Caco-2 (cell line): ENCODE measurements around the gene ASCL5. TPM values are rescaled to one million over a fixed set of nuclear protein-coding genes. Genes with fewer than 3 reads are reported as not detected.
A peak's percentile ranks its signal among the peaks of the same experiment; 100 is the strongest.

ENCODE experiments used
- BruUV-seq: library from RNA; stranded (reverse); fragments of 400-500 nt; replicated peaks from 2 replicates; lab custom pipeline; 2021; lab: Mats Ljungman, UMichigan
- CTCF ChIA-PET: fragments of 300-600 bp; sonication (Branson Sonifier 250); formaldehyde crosslinking; loops from one replicate; lab custom pipeline; 2022; ENCODE audit warnings: antibody characterized with exemption; lab: Charles Lee
- POLR2A ChIA-PET: fragments of 300-600 bp; sonication (Branson Sonifier 250); formaldehyde crosslinking; loops from one replicate; lab custom pipeline; 2022; ENCODE audit warnings: antibody characterized with exemption; lab: Charles Lee
- DNase-seq, 2 experiments: peaks; one replicate each; pipeline versions ENCODE4 v3.0.0 to v3.0.0-alpha.2; 2020 to 2022
- H3K27me3 ChIP-seq: replicated peaks from 2 replicates; pipeline ENCODE4 v1.6.0; 2011; ENCODE audit warnings: low read length; ENCODE audit not compliant: control insufficient read depth, insufficient read depth
- H3K36me3 ChIP-seq: 2 replicates; pipeline ENCODE4 v1.5.1; 2011; ENCODE audit warnings: low read length; ENCODE audit not compliant: control insufficient read depth, insufficient read depth
- H3K4me1 ChIP-seq: fragments of 250-450 bp; sonication (Bioruptor Pico); 2 replicates; pipeline ENCODE4 v1.5.1; 2020; ENCODE audit warnings: mild to moderate bottlenecking
- H3K4me3 ChIP-seq: 2 replicates; pipeline ENCODE4 v1.5.1; 2011; ENCODE audit warnings: low read depth, mild to moderate bottlenecking, control low read depth, low read length
- H3K9me3 ChIP-seq: fragments of 250-450 bp; sonication (Bioruptor Pico); 2 replicates; pipeline ENCODE4 v1.5.1; 2020; ENCODE audit warnings: mild to moderate bottlenecking, moderate library complexity
- H3K27ac Mint-ChIP-seq: one replicate; pipeline ENCODE4 v1.8.0; 2022; ENCODE audit warnings: mixed read lengths; ENCODE audit not compliant: unreplicated experiment
- H3K27me3 Mint-ChIP-seq: one replicate; pipeline ENCODE4 v1.8.0; 2022; ENCODE audit warnings: mixed read lengths; ENCODE audit not compliant: insufficient read depth, unreplicated experiment
- H3K36me3 Mint-ChIP-seq: one replicate; pipeline ENCODE4 v1.8.0; 2022; ENCODE audit warnings: mild to moderate bottlenecking, mixed read lengths; ENCODE audit not compliant: insufficient read depth, unreplicated experiment
- H3K4me1 Mint-ChIP-seq: one replicate; pipeline ENCODE4 v1.8.0; 2022; ENCODE audit warnings: low read depth, mixed read lengths; ENCODE audit not compliant: unreplicated experiment
- H3K4me3 Mint-ChIP-seq: one replicate; pipeline ENCODE4 v1.8.0; 2022; ENCODE audit warnings: mild to moderate bottlenecking, moderate library complexity, mixed read lengths; ENCODE audit not compliant: unreplicated experiment
- H3K9me3 Mint-ChIP-seq: one replicate; pipeline ENCODE4 v1.8.0; 2022; ENCODE audit warnings: mixed read lengths; ENCODE audit not compliant: unreplicated experiment
- CTCF ChIP-seq, 2 experiments: fragments of 200-600 bp in 1 of 2; IDR thresholded peaks; 1 replicate in 1 of 2; 2 replicates in 1 of 2; pipeline versions ENCODE4 v1.5.1 to v1.8.0; 2011 to 2022; ENCODE audit warnings: antibody characterized with exemption in 1 of 2, control low read depth in 1 of 2, inconsistent platforms in 1 of 2, low read depth in 1 of 2, low read length in 1 of 2, mild to moderate bottlenecking in 1 of 2, moderate library complexity in 1 of 2; ENCODE audit not compliant: insufficient read depth in 1 of 2, severe bottlenecking in 1 of 2, unreplicated experiment in 1 of 2
- intact Hi-C: fragments of 100-400 bp; cut with micrococcal nuclease; formaldehyde crosslinking; loops from one replicate; pipeline ENCODE4 v1.10.0; 2022; ENCODE audit not compliant: unreplicated experiment
- total RNA-seq: library from RNA; stranded (reverse); gene quantifications from 2 replicates; pipeline ENCODE4 v1.2.3, GENCODE V29; 2022

ASCL5 gene
- total RNA-seq, 1 experiment from 2014 or later = 0.48 TPM

- CTCF ChIA-PET = interaction anchor here (1.5 kb wide), 1 partner anchor 9 kb away, joined by 5 read pairs; no protein-coding TSS in a partner anchor
- no peaks in the 10 kb centered on the region for H3K9me3 ChIP-seq
- Mint-ChIP-seq H3K4me3 (peak overlapping the region; percentile 12), H3K9me3 (no peaks in the 10 kb centered on the region), H3K27me3 (no peaks in the 10 kb centered on the region), H3K27ac (peak overlapping the region; percentile 38), H3K4me1 (peaks cover 6% of the 10 kb centered on the region), H3K36me3 (peaks cover 50% of the 10 kb centered on the region)
- TF ChIP-seq CTCF (IDR thresholded peaks at IDR 0.05; ENCODE audit: insufficient read depth in 1 of 2, low read depth in 1 of 2, low read length in 1 of 2, severe bottlenecking in 1 of 2, unreplicated experiment in 1 of 2) = no peak
- peak; percentile 37 to 55 for DNase-seq
- no peaks in the 10 kb centered on the region; the same call in 1 of the 2 replicates for H3K4me1 ChIP-seq
- BruUV-seq = no TSS peak
- no peak overlapping the region for H3K4me3 ChIP-seq
- POLR2A ChIA-PET = interaction anchor here (0.6 to 0.9 kb wide), 2 partner anchors 13 to 258 kb away, joined by 3 to 6 read pairs; no protein-coding TSS in a partner anchor
- intact Hi-C loops = no loop called here
- no peaks in the 10 kb centered on the region for H3K27me3 ChIP-seq
- H3K36me3 ChIP-seq = no peaks in the 10 kb centered on the region; the same call in 1 of the 2 replicates
Observed at GRCh38 chr1:201140235-201140940, 13.4 kb upstream of the ASCL5 start.

- CTCF ChIA-PET = interaction anchor here (1.5 kb wide), 1 partner anchor 10 kb away, joined by 5 read pairs; no protein-coding TSS in a partner anchor
- Mint-ChIP-seq H3K4me3 (peak overlapping the region; percentile 12), H3K27ac (peak overlapping the region; percentile 38), H3K27me3 (no peaks in the 10 kb centered on the region), H3K9me3 (no peaks in the 10 kb centered on the region), H3K36me3 (peaks cover 44% of the 10 kb centered on the region), H3K4me1 (peaks cover 6% of the 10 kb centered on the region)
- intact Hi-C loops = no loop called here
- no peaks in the 10 kb centered on the region for H3K9me3 ChIP-seq
- POLR2A ChIA-PET = interaction anchor here (0.9 kb wide), 1 partner anchor 14 kb away, joined by 6 read pairs; no protein-coding TSS in a partner anchor
- no peak overlapping the region for H3K4me3 ChIP-seq
- H3K27me3 ChIP-seq = no peaks in the 10 kb centered on the region
- no peak for DNase-seq
- H3K4me1 ChIP-seq = no peaks in the 10 kb centered on the region; the same call in 1 of the 2 replicates
- no peak for TF ChIP-seq CTCF (IDR thresholded peaks at IDR 0.05; ENCODE audit: insufficient read depth in 1 of 2, low read depth in 1 of 2, low read length in 1 of 2, severe bottlenecking in 1 of 2, unreplicated experiment in 1 of 2)
- BruUV-seq = no TSS peak
- H3K36me3 ChIP-seq = no peaks in the 10 kb centered on the region; the same call in 1 of the 2 replicates
Observed at GRCh38 chr1:201139756-201140155, 12.8 kb upstream of the ASCL5 start.

- H3K27ac Mint-ChIP-seq = peak overlapping the region; percentile 38
- ChIA-PET CTCF (interaction anchor here (1.5 kb wide), 1 partner anchor 10 kb away, joined by 5 read pairs; no protein-coding TSS in a partner anchor), POLR2A (no interaction called here)
- Histone ChIP-seq H3K4me1 (no peaks in the 10 kb centered on the region; the same call in 1 of the 2 replicates), H3K36me3 (no peaks in the 10 kb centered on the region; the same call in 1 of the 2 replicates), H3K9me3 (no peaks in the 10 kb centered on the region), H3K27me3 (no peaks in the 10 kb centered on the region), H3K4me3 (no peak overlapping the region)
- H3K36me3 Mint-ChIP-seq = peaks cover 41% of the 10 kb centered on the region
- no peak for TF ChIP-seq CTCF (IDR thresholded peaks at IDR 0.05; ENCODE audit: insufficient read depth in 1 of 2, low read depth in 1 of 2, low read length in 1 of 2, severe bottlenecking in 1 of 2, unreplicated experiment in 1 of 2)
- intact Hi-C loops = no loop called here
- H3K4me1 Mint-ChIP-seq = peaks cover 6% of the 10 kb centered on the region
- BruUV-seq = no TSS peak
- no peak overlapping the region for H3K4me3 Mint-ChIP-seq
- no peaks in the 10 kb centered on the region for H3K27me3 Mint-ChIP-seq
- DNase-seq = no peak
- H3K9me3 Mint-ChIP-seq = no peaks in the 10 kb centered on the region
Observed at GRCh38 chr1:201139306-201139705, 12.3 kb upstream of the ASCL5 start.
